ENCODE data around the gene TMEM252. TPM values are rescaled to one million over a fixed set of nuclear protein-coding genes. Genes with fewer than 3 reads are reported as not detected.

Gene TMEM252
- total RNA-seq, 2 donors from 2014 or later: not detected

GRCh38 chr9:68488126-68488525 is 52.6 kb downstream of the TMEM252 start:
- H3K4me1 ChIP-seq (ENCODE audit: control insufficient read depth, insufficient read depth, low read length): peaks cover 2% of the 10 kb centered on the region
- Mint-ChIP-seq H3K4me1 (no peaks in the 10 kb centered on the region), H3K27me3 (ENCODE audit: insufficient read depth) (peaks cover 63% of the 10 kb centered on the region), H3K27ac (no peak overlapping the region), H3K9me3 (peaks cover 7% of the 10 kb centered on the region), H3K36me3 (ENCODE audit: low read depth) (no peaks in the 10 kb centered on the region), H3K4me3 (no peak overlapping the region)
- TF ChIP-seq CTCF (conservative IDR thresholded peaks at IDR 0.05): no peak
- H3K9me3 ChIP-seq (ENCODE audit: control insufficient read depth, low read length): peaks cover 15% of the 10 kb centered on the region
- H3K27ac ChIP-seq (ENCODE audit: low read depth, low read length): no peak overlapping the region
- no peak for DNase-seq
- H3K4me3 ChIP-seq (ENCODE audit: low read length): no peak overlapping the region
- H3K27me3 ChIP-seq (ENCODE audit: control insufficient read depth, insufficient read depth, low read length, poor library complexity, severe bottlenecking): peaks cover 49% of the 10 kb centered on the region
- WGBS, 2 experiments (ENCODE audit: insufficient coverage in 1 of 2, insufficient read length in 1 of 2): 79 to 83% methylated on average over 1 to 2 of the region's 2 CpGs
- H3K36me3 ChIP-seq (ENCODE audit: control insufficient read depth, insufficient read depth, low read length): no peaks in the 10 kb centered on the region
- H3K9ac ChIP-seq (ENCODE audit: extremely low read depth, low read length, poor library complexity, severe bottlenecking): no peak overlapping the region

Other genes with a start within 250 kb of the TMEM252 start
- under 1 TPM in 1 of 2 donors, not detected in 1; 0.15 TPM for gene FOXD4L3, start 238.0 kb downstream of the TMEM252 start, total RNA-seq
- gene PGM5, start 184.3 kb downstream of the TMEM252 start, total RNA-seq: under 1 TPM; 0.33 to 0.64 TPM
- gene PIP5K1B, start 164.4 kb upstream of the TMEM252 start, total RNA-seq: 10 to 100 TPM in 1 of 2 donors, 1 to 10 TPM in 1; 8.5 to 10.2 TPM